ENCODE measurements around the gene APOL1.

Gene APOL1

GRCh38 chr22:36225333-36225922 is 27.5 kb upstream of the APOL1 start:
- Histone ChIP-seq H3K9me3 (ENCODE audit: low read length) (no peaks in the 10 kb centered on the region), H3K9ac (ENCODE audit: low read length) (no peak overlapping the region), H3K9me2 (ENCODE audit: low read depth, low read length) (no peaks in the 10 kb centered on the region), H3F3A (ENCODE audit: insufficient read depth, low read length) (no peaks in the 10 kb centered on the region), H3K27ac (ENCODE audit: low read depth, low read length, poor library complexity, severe bottlenecking) (no peak overlapping the region), H3K79me2 (ENCODE audit: insufficient read depth, low read length) (no peaks in the 10 kb centered on the region), H3K4me2 (ENCODE audit: low read length) (no peak overlapping the region), H3K4me3 (ENCODE audit: low read depth, low read length, poor library complexity, severe bottlenecking) (no peak overlapping the region), H2AFZ (ENCODE audit: low read length) (no peak overlapping the region), H3K27me3 (ENCODE audit: insufficient read depth, low read length) (no peaks in the 10 kb centered on the region), H4K20me1 (ENCODE audit: insufficient read depth, low read length) (no peaks in the 10 kb centered on the region), H3K36me3 (ENCODE audit: insufficient read depth, low read length) (peaks cover 20% of the 10 kb centered on the region), H3K4me1 (ENCODE audit: insufficient read depth, low read length, severe bottlenecking) (no peaks in the 10 kb centered on the region)
- TF ChIP-seq CTCF (IDR thresholded peaks at IDR 0.05; ENCODE audit: low read length) (no peak), EZH2 (IDR thresholded peaks at IDR 0.05; ENCODE audit: borderline replicate concordance, low read length) (no peak)

GRCh38 chr22:36226189-36226588 is 26.7 kb upstream of the APOL1 start:
- Histone ChIP-seq H3F3A (ENCODE audit: insufficient read depth, low read length) (no peaks in the 10 kb centered on the region), H3K27me3 (ENCODE audit: insufficient read depth, low read length) (no peaks in the 10 kb centered on the region), H4K20me1 (ENCODE audit: insufficient read depth, low read length) (no peaks in the 10 kb centered on the region), H3K4me3 (ENCODE audit: low read depth, low read length, poor library complexity, severe bottlenecking) (no peak overlapping the region), H3K9ac (ENCODE audit: low read length) (no peak overlapping the region), H2AFZ (ENCODE audit: low read length) (no peak overlapping the region), H3K27ac (ENCODE audit: low read depth, low read length, poor library complexity, severe bottlenecking) (no peak overlapping the region), H3K4me1 (ENCODE audit: insufficient read depth, low read length, severe bottlenecking) (no peaks in the 10 kb centered on the region), H3K4me2 (ENCODE audit: low read length) (no peak overlapping the region), H3K9me2 (ENCODE audit: low read depth, low read length) (no peaks in the 10 kb centered on the region), H3K36me3 (ENCODE audit: insufficient read depth, low read length) (peaks cover 27% of the 10 kb centered on the region), H3K9me3 (ENCODE audit: low read length) (no peaks in the 10 kb centered on the region), H3K79me2 (ENCODE audit: insufficient read depth, low read length) (no peaks in the 10 kb centered on the region)
- TF ChIP-seq EZH2 (IDR thresholded peaks at IDR 0.05; ENCODE audit: borderline replicate concordance, low read length) = no peak
- TF ChIP-seq CTCF (IDR thresholded peaks at IDR 0.05; ENCODE audit: low read length) = no peak

GRCh38 chr22:36227396-36227795 is 25.5 kb upstream of the APOL1 start:
- H3K9me2 ChIP-seq (ENCODE audit: low read depth, low read length) = no peaks in the 10 kb centered on the region
- H3K9ac ChIP-seq (ENCODE audit: low read length) = no peak overlapping the region
- TF ChIP-seq CTCF (IDR thresholded peaks at IDR 0.05; ENCODE audit: low read length) (no peak), EZH2 (IDR thresholded peaks at IDR 0.05; ENCODE audit: borderline replicate concordance, low read length) (no peak)
- H3K27ac ChIP-seq (ENCODE audit: low read depth, low read length, poor library complexity, severe bottlenecking) = no peak overlapping the region
- no peaks in the 10 kb centered on the region for H3K79me2 ChIP-seq (ENCODE audit: insufficient read depth, low read length)
- no peaks in the 10 kb centered on the region for H4K20me1 ChIP-seq (ENCODE audit: insufficient read depth, low read length)
- H3K27me3 ChIP-seq (ENCODE audit: insufficient read depth, low read length) = no peaks in the 10 kb centered on the region
- H3K4me2 ChIP-seq (ENCODE audit: low read length) = no peak overlapping the region
- H3F3A ChIP-seq (ENCODE audit: insufficient read depth, low read length) = no peaks in the 10 kb centered on the region
- peaks cover 40% of the 10 kb centered on the region for H3K36me3 ChIP-seq (ENCODE audit: insufficient read depth, low read length)
- no peak overlapping the region for H3K4me3 ChIP-seq (ENCODE audit: low read depth, low read length, poor library complexity, severe bottlenecking)
- H3K4me1 ChIP-seq (ENCODE audit: insufficient read depth, low read length, severe bottlenecking) = no peaks in the 10 kb centered on the region
- H2AFZ ChIP-seq (ENCODE audit: low read length) = no peak overlapping the region
- H3K9me3 ChIP-seq (ENCODE audit: low read length) = no peaks in the 10 kb centered on the region
